HG03342 (cell line): Measurements from ENCODE around the gene ACTR1A.
"Not testable (repeated sequence)": the region's sequence is repeated elsewhere in the genome, so short reads cannot be mapped to it uniquely, and the experiment has no call there.

Experiments used
- ATAC-seq: cut with Tn5 transposase; IDR thresholded peaks from one replicate; pipeline ENCODE4 v1.9.1; 2021; ENCODE audit warnings: mild to moderate bottlenecking, moderate library complexity; ENCODE audit not compliant: unreplicated experiment

ACTR1A gene

GRCh38 chr10:102455893-102456471, 46.5 kb downstream of the ACTR1A start:
- ATAC-seq = no peak

- not testable (repeated sequence) for ATAC-seq
Measured at GRCh38 chr10:102454662-102455487, 47.6 kb downstream of the ACTR1A start.

DNA sequence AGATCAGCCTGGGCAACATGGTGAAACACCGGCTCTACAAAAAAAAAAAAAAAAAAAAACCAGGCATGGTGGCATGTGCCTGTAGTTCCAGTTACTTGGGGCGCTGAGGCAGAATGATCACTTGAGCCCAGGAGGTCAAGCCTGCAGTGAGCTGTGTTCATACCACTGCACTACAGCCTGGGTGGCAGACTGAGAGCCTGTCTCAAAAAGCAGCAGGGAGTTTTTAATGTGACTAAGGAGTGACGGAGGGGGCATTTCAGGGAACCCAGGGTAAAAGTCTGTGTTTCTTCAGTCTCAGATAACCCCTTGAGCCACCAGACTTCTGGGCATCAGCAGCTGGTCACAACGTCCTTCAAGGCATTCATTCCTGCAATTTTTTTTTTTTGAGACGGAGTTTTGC, 49.0 kb downstream of the ACTR1A start:
- ATAC-seq = no peak

DNA sequence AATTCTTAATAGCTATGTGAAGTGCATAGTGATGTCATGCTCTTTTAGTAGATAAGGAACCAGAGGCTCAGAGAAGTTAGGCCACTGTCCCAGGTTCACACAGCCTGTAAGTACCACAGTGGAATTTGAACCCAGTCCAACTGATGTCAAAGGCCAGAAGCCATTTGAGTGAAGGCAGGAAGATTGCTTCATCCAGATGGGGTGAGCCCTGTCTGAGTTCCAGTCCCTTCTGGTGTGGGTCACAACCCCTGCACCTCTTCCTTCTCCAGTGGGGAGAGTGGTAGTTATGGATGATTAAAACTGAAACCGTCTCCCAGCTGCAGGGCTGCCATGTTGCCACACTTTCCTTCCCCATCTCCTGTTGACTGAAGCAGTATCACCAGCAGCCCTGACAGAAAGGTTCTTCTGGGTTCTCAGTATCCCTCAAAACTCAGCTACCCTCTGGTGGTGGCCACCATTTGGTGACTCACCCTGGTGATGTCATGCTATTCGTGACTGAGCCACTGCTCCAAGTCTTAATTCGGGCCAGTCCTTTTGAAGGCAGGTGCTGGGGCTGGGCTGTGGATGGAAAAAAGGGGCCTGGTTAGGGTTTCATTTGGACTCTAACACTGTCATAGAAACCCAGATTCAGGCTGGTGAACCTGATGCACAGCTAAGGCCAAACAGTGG, 49.7 kb downstream of the ACTR1A start:
- no peak for ATAC-seq

- ATAC-seq = no peak
Measured at GRCh38 chr10:102451105-102451969, 51.2 kb downstream of the ACTR1A start, which contains the start of gene C10orf95. TSS of gene C10orf95 (minus strand) at chr10:102451543. CDS start at chr10:102451093, 450 bp downstream.

- peak; percentile 76 for ATAC-seq
Measured at GRCh38 chr10:102450374-102451104, 52.0 kb downstream of the ACTR1A start.

- ATAC-seq = no peak
Measured at GRCh38 chr10:102450124-102450373, 52.5 kb downstream of the ACTR1A start.

DNA sequence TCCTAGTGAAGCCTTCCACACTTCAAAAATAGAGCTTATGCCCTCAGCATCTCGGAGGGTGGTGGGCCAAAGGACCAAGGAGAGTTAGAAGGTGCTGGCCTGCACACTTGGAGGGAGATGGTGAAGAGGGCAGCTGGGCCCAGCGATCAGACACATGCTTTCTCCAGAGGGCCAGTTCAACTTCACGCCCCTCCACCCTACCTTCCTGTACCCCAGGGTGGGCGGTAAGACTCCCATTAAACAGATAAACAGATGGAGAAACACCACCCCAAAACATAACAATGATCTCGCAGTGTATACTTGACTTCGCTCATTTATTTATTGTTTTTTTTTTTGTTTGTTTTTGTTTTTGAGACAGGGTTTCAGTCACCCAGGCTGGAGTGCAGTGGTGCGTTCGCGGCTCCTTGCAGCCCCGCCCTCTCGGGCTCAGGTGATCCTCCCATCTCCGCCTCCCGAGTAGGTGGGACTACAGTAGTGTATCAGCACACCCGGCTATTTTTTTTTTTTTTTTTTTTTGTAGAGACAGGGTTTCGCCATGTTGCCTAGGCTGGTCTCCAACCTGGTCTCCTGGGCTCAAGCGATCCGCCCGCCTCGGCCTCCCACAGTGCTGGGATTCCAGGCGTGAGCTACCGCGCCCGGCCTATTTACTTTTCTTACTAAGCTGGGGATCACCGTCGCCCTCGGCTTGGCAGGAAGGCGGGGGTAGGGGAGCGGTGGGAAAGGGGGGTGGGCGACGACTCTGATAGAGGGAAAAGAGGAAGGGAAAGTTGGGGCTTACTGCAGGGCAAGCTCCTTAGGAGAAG, 53.0 kb downstream of the ACTR1A start:
- peak; percentile 50 for ATAC-seq

DNA sequence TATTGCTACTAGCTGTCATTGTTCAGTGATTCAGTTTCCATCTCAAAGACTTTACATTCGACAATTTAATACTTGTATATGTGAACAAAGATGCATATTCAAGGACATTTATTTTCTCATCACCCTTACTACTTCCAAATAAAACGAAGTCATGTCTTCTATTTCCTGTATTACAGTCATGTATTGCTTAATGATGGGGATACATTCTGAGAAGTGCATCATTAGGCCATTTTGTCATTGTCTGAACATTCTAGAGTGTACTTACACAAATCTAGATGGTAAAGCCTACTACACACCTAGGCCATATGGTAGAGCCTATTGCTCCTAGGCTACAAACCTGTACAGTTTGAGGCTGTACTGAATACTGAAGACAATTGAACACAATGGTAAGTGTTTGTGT, 57.7 kb downstream of the ACTR1A start:
- no peak for ATAC-seq

- ATAC-seq = no peak
Measured at GRCh38 chr10:102438374-102438773, 64.1 kb downstream of the ACTR1A start.

DNA sequence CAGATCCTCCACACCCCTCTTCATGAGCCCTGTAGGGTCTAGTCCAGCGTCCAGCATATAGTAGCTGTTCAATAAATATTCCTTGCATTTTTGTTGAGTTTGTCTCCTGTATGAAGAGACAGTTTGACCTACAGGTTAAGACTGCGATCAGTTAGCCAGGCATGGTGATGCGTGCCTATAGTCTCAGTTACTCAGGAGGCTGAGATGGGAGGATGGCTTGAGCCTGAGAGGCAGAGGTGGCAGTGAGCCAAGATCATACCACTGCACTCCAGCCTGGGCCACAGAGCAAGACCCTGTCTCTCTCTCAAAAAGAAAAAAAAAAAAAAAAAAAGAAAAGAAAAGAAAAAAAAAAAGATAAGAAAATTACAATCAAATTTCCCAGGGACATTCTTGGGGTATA, 65.0 kb downstream of the ACTR1A start:
- ATAC-seq = no peak

DNA sequence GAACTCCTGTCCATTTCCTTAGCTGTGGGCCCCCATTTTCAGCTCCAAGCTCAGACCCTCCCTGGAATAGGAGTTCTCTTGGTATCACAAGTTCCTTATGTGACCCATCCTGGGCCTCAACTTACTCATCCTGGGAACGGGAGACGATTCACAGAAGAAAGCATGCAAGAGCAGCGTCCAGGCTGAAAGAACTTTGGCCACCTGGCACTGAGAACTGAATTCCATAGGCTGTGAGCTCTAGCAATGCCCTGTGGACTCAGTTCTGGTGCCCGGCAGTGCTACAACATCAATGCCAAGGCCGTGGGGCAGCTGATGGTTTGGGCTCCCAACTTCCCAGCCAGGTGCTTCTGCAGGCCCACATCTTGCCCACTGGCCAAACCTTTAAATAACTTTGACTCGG, 66.2 kb downstream of the ACTR1A start:
- no peak for ATAC-seq

DNA sequence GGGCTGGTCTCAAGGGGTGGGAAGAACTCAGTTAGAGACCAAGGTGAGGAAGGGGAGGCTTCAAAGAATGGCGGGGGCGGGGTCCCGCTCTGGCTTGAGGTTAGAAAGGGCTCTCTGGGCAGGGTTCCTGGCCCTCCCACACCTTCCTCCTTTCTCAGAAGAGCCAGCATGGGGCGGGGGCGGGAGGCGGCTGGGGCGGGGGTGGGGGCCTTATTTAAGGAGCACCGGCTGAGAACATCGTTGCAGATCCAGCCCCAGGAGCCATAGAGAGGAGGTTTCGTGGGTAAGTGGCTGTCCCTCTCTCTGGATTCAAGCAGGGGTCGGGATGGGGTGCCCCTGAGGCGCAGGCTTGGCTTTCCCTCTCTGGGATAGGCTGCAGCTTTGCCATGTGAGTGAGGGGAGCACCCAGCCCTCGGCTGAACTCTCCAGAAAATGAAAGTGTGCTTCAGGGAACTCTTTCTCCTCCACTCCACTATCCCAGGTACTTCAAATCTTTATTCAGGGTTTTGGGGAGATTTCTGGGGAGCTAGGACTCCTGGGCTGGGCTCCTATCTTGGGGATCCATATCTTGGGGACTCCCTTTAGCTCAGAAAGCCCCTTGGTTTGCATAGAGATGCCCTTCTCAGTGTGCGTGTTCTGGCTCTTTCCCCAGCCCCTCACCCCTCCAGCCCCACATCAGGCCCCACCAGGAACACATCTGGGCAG, 66.8 kb downstream of the ACTR1A start:
- no peak for ATAC-seq

- ATAC-seq = no peak
Measured at GRCh38 chr10:102435133-102435497, 67.4 kb downstream of the ACTR1A start.

GRCh38 chr10:102434394-102435132, 67.9 kb downstream of the ACTR1A start:
- ATAC-seq = no peak

- ATAC-seq = no peak
Measured at GRCh38 chr10:102433619-102434046, 68.9 kb downstream of the ACTR1A start.

- ATAC-seq = peak; percentile 82
Measured at GRCh38 chr10:102432162-102432950, 70.2 kb downstream of the ACTR1A start, which contains the start of gene CUEDC2. TSS of gene CUEDC2 (minus strand) at chr10:102432574. CDS start at chr10:102425188, 7,386 bp downstream.
